ENCODE results near the gene CACNA1A. TPM values are rescaled to one million over a fixed set of nuclear protein-coding genes. Genes with fewer than 3 reads are reported as not detected.

CACNA1A gene
- total RNA-seq, 1 donor = 1.4 TPM

GRCh38 chr19:13460045-13460444, 46.2 kb downstream of the CACNA1A start:
- Histone ChIP-seq H3K4me1 (ENCODE audit: insufficient read depth, low read length) (no peaks in the 10 kb centered on the region), H3K27ac (ENCODE audit: low read depth, low read length) (no peak overlapping the region), H3K4me3 (ENCODE audit: insufficient read depth, low read length) (no peak overlapping the region), H3K4me2 (ENCODE audit: insufficient read depth, low read length) (no peak overlapping the region), H3K79me2 (ENCODE audit: insufficient read depth, low read length) (no peaks in the 10 kb centered on the region), H3K36me3 (ENCODE audit: insufficient read depth, low read length) (no peaks in the 10 kb centered on the region), H4K20me1 (ENCODE audit: insufficient read depth, low read length) (peaks cover 7% of the 10 kb centered on the region), H2AFZ (ENCODE audit: low read length) (no peak overlapping the region), H3K9me3 (ENCODE audit: low read depth, low read length) (no peaks in the 10 kb centered on the region), H3K27me3 (ENCODE audit: insufficient read depth, low read length) (no peaks in the 10 kb centered on the region)
- no peak for TF ChIP-seq CTCF (IDR thresholded peaks at IDR 0.05; ENCODE audit: extremely low read depth, low read depth, low read length)
- no peak for DNase-seq (ENCODE audit: insufficient read length, low spot score, missing footprints)

GRCh38 chr19:13459351-13459750, 46.9 kb downstream of the CACNA1A start:
- no peaks in the 10 kb centered on the region for H3K27me3 ChIP-seq (ENCODE audit: insufficient read depth, low read length)
- TF ChIP-seq CTCF (IDR thresholded peaks at IDR 0.05; ENCODE audit: extremely low read depth, low read depth, low read length) = no peak
- peaks cover 7% of the 10 kb centered on the region for H4K20me1 ChIP-seq (ENCODE audit: insufficient read depth, low read length)
- H3K9me3 ChIP-seq (ENCODE audit: low read depth, low read length) = no peaks in the 10 kb centered on the region
- no peaks in the 10 kb centered on the region for H3K79me2 ChIP-seq (ENCODE audit: insufficient read depth, low read length)
- H3K4me1 ChIP-seq (ENCODE audit: insufficient read depth, low read length) = no peaks in the 10 kb centered on the region
- no peak overlapping the region for H2AFZ ChIP-seq (ENCODE audit: low read length)
- no peak overlapping the region for H3K4me2 ChIP-seq (ENCODE audit: insufficient read depth, low read length)
- H3K36me3 ChIP-seq (ENCODE audit: insufficient read depth, low read length) = no peaks in the 10 kb centered on the region
- H3K4me3 ChIP-seq (ENCODE audit: insufficient read depth, low read length) = no peak overlapping the region
- DNase-seq (ENCODE audit: insufficient read length, low spot score, missing footprints) = peak; percentile 81
- H3K27ac ChIP-seq (ENCODE audit: low read depth, low read length) = no peak overlapping the region

- no peak for TF ChIP-seq CTCF (IDR thresholded peaks at IDR 0.05; ENCODE audit: extremely low read depth, low read depth, low read length)
- Histone ChIP-seq H3K4me2 (ENCODE audit: insufficient read depth, low read length) (no peak overlapping the region), H3K4me1 (ENCODE audit: insufficient read depth, low read length) (no peaks in the 10 kb centered on the region), H3K9me3 (ENCODE audit: low read depth, low read length) (peaks cover 4% of the 10 kb centered on the region), H3K27me3 (ENCODE audit: insufficient read depth, low read length) (no peaks in the 10 kb centered on the region), H3K79me2 (ENCODE audit: insufficient read depth, low read length) (no peaks in the 10 kb centered on the region), H2AFZ (ENCODE audit: low read length) (no peak overlapping the region), H3K36me3 (ENCODE audit: insufficient read depth, low read length) (no peaks in the 10 kb centered on the region), H4K20me1 (ENCODE audit: insufficient read depth, low read length) (peaks cover 3% of the 10 kb centered on the region), H3K27ac (ENCODE audit: low read depth, low read length) (no peak overlapping the region), H3K4me3 (ENCODE audit: insufficient read depth, low read length) (no peak overlapping the region)
- no peak for DNase-seq (ENCODE audit: insufficient read length, low spot score, missing footprints)
These were observed 54.8 kb downstream of the CACNA1A start for GRCh38 chr19:13451434-13451995.

- Histone ChIP-seq H3K9me3 (ENCODE audit: low read depth, low read length) (peaks cover 4% of the 10 kb centered on the region), H3K36me3 (ENCODE audit: insufficient read depth, low read length) (no peaks in the 10 kb centered on the region), H3K4me3 (ENCODE audit: insufficient read depth, low read length) (no peak overlapping the region), H3K4me2 (ENCODE audit: insufficient read depth, low read length) (no peak overlapping the region), H2AFZ (ENCODE audit: low read length) (no peak overlapping the region), H3K4me1 (ENCODE audit: insufficient read depth, low read length) (no peaks in the 10 kb centered on the region), H3K79me2 (ENCODE audit: insufficient read depth, low read length) (no peaks in the 10 kb centered on the region), H4K20me1 (ENCODE audit: insufficient read depth, low read length) (peaks cover 3% of the 10 kb centered on the region), H3K27me3 (ENCODE audit: insufficient read depth, low read length) (no peaks in the 10 kb centered on the region), H3K27ac (ENCODE audit: low read depth, low read length) (no peak overlapping the region)
- no peak for DNase-seq (ENCODE audit: insufficient read length, low spot score, missing footprints)
- TF ChIP-seq CTCF (IDR thresholded peaks at IDR 0.05; ENCODE audit: extremely low read depth, low read depth, low read length) = no peak
These were observed 58.3 kb downstream of the CACNA1A start for GRCh38 chr19:13447978-13448377.
